T47D (cell line): ENCODE data around the gene LETMD1.
A peak's percentile ranks its signal among the peaks of the same experiment; 100 is the strongest.
"Not testable (repeated sequence)": the region's sequence is repeated elsewhere in the genome, so short reads cannot be mapped to it uniquely, and the experiment has no call there.

Experiments
- DNase-seq, 2 experiments: peaks; one replicate each; pipeline versions ENCODE4 v3.0.0 to v3.0.0-alpha.2; 2011 to 2012; ENCODE audit warnings: low read depth in 1 of 2, low spot score in 1 of 2
- JUND ChIP-seq: IDR thresholded peaks from 2 replicates; pipeline ENCODE4 v1.6.1; 2012; ENCODE audit warnings: low read depth
- in situ Hi-C: cut with HindIII; loops from 2 replicates; pipeline ENCODE4 v1.10.0; 2016; ENCODE audit warnings: low sequenced_read_pairs, low pct_unique_long_range_greater_than_20kb

LETMD1 gene, protein sequence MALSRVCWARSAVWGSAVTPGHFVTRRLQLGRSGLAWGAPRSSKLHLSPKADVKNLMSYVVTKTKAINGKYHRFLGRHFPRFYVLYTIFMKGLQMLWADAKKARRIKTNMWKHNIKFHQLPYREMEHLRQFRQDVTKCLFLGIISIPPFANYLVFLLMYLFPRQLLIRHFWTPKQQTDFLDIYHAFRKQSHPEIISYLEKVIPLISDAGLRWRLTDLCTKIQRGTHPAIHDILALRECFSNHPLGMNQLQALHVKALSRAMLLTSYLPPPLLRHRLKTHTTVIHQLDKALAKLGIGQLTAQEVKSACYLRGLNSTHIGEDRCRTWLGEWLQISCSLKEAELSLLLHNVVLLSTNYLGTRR

DNA sequence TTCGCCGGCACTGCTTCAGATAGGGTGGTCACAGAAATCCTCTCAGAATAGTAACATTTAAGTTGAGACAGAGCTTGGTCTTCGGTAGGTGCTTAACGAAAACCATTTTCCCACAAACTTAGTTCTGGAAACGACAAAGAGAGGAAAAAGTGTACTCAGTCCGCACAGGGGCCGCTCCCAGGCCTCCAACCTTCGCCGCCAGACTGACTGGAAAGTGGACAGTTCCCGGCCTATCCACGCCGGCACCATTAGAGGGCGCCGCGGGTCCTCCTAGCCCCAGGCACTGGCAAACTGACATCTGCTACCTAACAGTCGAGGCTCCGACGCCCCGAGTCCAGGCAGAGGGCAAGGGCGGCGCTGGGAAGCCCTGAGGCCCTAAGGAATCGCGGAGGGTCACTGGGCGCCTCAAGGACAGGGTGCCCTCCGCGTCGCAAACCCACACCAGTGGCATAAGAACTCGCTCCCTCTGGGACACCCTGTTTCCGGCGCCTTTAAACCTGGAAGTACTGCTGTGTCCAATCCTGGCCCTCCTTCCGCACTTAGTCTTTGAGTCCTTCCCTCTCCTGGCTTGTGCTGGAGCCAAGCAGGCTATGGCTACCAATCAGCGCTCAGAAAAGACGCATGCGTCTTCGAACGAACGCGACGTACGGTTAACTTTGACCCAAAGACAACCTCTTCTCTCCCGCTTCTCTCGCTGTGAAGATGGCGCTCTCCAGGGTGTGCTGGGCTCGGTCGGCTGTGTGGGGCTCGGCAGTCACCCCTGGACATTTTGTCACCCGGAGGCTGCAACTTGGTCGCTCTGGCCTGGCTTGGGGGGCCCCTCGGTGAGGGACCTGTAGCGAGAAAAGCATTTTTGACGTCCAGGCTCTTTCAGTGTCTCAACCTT, at the start of gene LETMD1:
Gene LETMD1 (plus strand): TSS at position 673 of the 886 bp plus-strand sequence. CDS start 30 bp downstream, at position 703.
- no peak for TF ChIP-seq JUND
- peak; percentile 97 to 100 for DNase-seq
- in situ Hi-C loops, result no loop called here

DNA sequence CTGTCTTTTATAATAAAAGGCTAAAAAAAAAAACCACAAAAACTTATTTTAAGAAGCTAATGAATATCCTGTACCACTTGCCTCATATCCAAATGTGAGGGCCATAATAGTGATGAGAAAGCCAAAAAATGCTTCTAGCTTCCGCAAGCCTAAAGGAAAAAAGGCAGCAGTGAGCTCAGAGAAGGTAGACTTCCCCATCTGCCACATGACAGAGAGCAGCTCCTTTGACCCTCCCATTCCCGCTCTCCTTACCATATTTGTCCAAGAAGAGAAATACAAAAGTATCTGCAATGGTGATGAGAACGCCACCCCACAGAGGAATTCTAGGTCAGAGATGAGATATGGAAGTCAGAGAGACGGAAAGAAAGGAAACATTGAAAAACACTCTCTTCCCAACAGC, 49.0 kb upstream of the LETMD1 start:
- no peak for TF ChIP-seq JUND
- DNase-seq, result no peak
- in situ Hi-C loops, result no loop called here

DNA sequence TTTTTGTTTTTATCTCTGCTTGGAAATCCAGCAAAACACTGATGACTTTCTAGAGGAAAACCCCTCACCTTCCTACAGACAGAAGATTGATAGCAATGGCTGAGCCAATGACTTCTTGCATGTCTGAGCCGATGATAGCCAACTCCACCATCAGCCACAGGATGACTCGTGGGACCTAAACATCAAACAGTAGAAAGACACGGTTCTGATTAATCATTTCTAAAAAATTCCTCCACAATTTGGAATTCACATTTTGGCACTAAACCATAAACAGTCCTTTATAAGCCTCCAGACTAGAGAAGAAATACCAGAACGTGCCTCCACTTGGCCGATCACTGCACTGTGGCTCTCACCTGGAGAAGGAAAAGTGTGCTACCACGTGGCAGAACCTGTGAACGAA, 47.9 kb upstream of the LETMD1 start:
- no peak for DNase-seq

DNA sequence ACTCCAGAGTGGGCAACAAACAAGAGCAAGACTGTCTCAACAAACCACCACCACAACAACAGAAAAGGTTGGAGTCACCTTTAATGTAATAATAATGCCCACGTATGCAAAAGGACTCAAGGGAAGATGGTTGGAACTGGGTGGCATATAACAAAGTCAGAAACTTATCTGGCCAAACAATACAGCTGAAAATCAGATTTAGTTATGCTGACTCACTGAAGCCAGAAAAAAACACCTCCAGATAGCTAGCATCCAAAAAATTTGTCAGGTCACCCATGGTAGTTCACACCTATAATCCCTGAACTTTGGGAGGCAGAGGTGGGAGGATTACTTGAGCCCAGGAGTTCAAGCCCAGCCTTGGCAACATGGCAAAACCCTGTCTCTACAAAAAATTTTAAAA, 46.3 kb upstream of the LETMD1 start:
- DNase-seq, result no peak
- in situ Hi-C loops, result no loop called here
- no peak for TF ChIP-seq JUND

More for the DNA sequence above, 47.9 kb upstream of the LETMD1 start:
- in situ Hi-C loops, result no loop called here
- TF ChIP-seq JUND, result no peak

DNA sequence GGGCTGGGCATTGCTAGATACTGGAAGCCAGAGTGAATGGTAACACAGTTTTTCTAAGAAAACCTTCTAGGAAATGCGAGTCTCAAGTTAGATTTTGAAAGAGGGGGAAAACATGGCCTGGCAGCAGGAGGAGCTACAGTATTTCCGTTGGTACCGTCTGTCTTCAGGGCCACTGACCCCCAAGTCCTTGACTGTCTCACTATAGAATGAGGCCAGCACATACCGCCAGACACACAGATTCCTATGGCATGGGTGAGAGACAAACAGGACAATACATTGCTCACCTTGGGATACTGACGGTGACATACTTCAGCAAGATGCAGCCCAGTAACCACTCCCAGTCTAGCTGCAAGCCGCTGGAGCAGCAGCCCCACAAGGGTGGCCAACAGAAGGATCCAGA, 43.6 kb upstream of the LETMD1 start:
- in situ Hi-C loops, result no loop called here
- peak in 1 of 2 experiments; percentile 35 for DNase-seq
- TF ChIP-seq JUND, result no peak

DNA sequence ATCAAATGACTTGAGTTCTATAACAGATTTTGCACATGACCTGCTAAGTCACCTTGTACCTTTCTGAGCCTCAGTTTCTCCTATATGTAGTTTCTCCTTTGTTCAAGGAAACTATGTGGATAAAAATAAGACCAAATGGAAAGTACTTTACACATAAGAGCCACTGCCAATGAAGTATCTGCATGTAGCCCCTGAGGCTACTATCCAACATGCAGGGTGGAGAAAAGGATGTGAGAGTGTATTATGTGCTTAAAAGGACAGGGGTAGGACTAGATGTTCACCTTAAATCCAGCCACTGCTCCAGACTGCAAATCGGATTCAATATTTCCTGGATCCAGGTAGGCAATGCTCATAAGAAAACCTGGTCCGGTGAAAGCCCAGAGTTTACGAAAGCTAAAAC, 43.1 kb upstream of the LETMD1 start:
- TF ChIP-seq JUND, result no peak
- no peak for DNase-seq
- in situ Hi-C loops, result no loop called here

DNA sequence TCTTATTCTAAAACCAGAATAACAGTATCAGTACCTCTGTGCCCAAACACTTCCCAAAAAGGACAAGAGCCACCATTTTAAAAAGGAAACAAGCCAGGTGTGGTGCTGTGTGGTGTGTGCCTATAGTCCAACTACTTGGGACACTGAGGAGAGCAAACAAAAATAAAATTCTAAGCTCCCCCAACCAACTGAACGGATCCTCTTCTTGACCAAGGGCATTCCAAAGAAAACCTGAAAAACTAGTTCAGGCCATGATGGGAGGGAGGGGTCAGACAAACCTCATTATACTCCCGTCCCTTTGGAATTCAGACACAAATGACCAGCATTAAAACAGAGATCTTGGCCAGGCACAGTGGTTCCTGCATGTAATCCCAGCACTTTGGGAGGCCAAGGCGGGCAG, 42.5 kb upstream of the LETMD1 start:
- peak; percentile 21; the same call in 1 of the 2 replicates for TF ChIP-seq JUND
- DNase-seq, result peak; percentile 44 to 98
- in situ Hi-C loops, result no loop called here

DNA sequence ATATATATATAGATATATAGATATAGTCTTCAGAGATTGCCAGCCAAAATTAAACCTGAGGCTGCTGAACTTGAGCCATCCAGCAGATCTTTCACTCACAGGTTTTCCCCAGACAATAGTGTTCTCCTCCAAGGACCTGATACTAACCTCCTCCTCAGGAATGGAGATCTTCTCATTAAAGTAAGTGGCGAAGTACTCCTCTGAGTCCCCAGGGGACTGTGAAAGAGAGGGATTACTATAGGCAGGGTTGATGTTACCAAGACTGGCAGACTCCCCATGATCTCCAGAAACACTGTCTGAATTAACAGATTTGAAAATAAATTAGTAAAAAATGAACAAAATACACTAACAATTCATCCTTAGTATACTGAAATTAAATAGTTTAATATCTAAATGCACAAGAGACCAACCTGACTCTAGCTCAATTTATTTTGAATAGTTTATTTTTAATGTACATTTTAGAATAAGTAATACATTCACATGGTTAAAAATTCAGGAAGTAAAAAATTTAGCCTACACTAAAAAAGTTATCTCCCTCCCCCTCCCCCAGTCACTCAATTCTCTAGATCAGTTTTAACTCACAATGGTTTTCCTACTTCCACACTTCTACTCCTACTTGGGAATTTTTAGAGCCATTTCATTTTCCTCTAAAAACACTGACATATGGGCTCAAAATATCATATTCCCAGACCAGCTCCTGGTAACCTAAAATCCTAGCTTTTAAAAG, 39.6 kb upstream of the LETMD1 start:
- DNase-seq, result no peak
- no peak for TF ChIP-seq JUND
- in situ Hi-C loops, result no loop called here

DNA sequence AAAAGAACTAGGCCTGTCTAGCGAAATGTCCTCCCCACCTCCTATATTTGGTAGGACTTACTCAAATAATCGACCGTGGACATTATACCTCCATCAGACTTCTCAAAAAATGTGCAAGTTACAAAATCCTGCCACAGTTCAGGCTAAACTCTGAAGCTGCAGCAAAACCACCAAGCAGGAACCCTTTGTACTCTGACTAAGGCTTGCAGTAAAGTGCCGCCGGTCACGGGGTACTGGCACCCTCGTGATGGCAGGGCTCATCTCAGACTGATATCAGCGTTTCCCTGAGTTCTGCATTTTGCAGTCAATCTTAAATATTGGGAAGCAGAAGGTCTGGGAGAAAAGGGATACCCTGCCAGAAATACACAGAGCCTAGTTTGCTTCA, 39.1 kb upstream of the LETMD1 start:
- in situ Hi-C loops, result no loop called here
- no peak for DNase-seq
- TF ChIP-seq JUND, result no peak

DNA sequence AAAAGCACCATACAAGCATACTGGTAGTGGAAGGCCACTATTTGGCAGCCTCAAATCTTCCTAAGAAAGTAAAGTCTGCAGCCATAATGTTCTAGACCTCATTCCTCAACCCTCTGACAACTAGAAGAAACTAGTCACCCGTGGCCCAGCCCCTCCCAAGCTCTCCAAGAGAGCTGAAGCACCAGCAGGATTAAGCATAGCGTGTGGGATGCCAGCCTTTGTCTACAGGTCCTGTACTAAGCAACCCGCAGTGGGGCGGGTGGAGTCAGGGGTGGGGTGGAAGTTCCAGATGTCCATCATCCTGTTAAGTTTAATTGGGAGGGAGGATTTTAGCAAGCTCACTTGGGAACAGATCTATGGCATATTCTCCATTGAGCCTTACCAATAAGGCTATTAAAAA, 36.2 kb upstream of the LETMD1 start:
- in situ Hi-C loops, result no loop called here

DNA sequence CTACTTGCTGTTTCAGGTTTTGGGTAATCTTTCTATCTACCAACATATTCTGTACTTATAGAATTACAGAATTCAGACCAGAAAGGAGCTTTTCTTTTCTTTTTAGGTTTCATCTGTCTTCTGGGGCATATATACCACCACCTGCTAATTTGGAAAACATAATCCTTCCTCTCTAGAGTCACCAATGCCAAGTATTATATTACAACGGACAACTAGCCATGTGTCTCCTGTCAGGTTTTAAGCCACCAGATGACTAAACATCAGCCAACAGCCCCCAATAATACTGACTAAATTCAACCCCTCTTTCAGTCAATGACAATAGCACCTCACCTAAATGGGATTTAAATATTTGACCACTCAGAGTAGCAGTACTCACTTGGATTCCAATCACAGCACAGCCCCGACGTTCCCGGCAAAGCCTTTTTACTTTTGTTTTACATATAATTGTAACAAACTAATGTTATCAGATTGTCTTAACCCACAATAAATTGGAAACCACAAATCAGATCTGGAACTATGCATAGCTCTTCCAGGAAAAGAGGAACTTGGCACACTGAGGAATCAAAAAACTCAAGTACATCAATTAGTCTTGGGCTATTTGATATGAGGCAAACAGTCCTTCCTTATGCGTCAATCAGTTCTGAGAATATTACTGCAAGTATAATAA, 35.4 kb upstream of the LETMD1 start:
- in situ Hi-C loops, result no loop called here
- DNase-seq, result no peak
- no peak for TF ChIP-seq JUND

More for the DNA sequence above, 36.2 kb upstream of the LETMD1 start:
- DNase-seq, result no peak
- no peak for TF ChIP-seq JUND

DNA sequence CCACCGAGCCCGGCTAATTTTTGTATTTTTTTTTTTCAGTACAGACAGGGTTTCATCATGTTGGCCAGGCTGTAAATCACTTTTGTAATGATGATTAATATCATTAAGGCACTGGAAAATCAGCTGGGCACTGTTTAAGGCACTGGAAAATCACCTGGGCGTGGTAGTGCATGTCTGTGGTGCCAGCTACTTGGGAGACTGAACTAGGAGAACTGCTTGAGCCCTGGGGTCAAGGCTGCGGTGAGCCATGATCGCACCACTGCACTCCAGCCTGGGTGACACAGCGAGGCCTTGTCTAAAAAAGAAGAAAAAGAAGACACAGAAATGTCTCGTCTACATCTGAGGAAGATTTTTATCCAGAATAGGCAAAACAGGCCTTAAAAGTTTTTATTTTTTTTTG, 34.7 kb upstream of the LETMD1 start:
- no peak for DNase-seq
- TF ChIP-seq JUND, result no peak
- in situ Hi-C loops, result no loop called here

DNA sequence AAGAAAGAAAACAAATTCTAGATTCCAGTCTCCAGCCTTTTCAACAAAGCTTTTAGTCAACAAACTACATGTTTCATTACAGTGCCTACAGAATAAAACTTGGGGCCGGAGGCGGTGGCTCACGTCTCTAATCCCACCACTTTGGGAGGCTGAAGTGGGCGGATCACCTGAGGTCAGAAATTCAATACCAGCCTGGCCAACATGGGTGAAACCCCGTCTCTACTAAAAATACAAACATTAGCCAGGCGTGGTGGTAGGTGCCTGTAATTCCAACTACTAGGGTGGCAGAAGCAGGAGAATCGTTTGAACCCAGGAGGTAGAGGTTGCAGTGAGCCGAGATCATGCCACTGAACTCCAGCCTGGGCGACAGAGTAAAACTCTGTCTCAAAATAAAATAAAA, 33.7 kb upstream of the LETMD1 start:
- DNase-seq, in situ Hi-C loops: not testable (repeated sequence)
